ENCODE results near the gene ZC3H14. TPM values are rescaled to one million over a fixed set of nuclear protein-coding genes. Genes with fewer than 3 reads are reported as not detected.

Gene ZC3H14
- total RNA-seq, 4 donors from 2014 or later, result 88.5 to 112 (median 104) TPM

GRCh38 chr14:88546621-88547385 is 16.0 kb upstream of the ZC3H14 start:
- peak overlapping the region; percentile 21 to 60 (median 59) for H3K27ac ChIP-seq
- intact Hi-C loops (cut with DNase I), result no loop called here
- H3K27me3 ChIP-seq, result no peaks in the 10 kb centered on the region
- H3K4me1 ChIP-seq, result peaks cover 46 to 65% of the 10 kb centered on the region in 2 donors
- H3K36me3 ChIP-seq, result peaks cover 0 to 6% of the 10 kb centered on the region in 2 donors
- no peak overlapping the region for H3K4me3 ChIP-seq (replicated peaks in 1 of 3)
- TF ChIP-seq, protein P1, sequence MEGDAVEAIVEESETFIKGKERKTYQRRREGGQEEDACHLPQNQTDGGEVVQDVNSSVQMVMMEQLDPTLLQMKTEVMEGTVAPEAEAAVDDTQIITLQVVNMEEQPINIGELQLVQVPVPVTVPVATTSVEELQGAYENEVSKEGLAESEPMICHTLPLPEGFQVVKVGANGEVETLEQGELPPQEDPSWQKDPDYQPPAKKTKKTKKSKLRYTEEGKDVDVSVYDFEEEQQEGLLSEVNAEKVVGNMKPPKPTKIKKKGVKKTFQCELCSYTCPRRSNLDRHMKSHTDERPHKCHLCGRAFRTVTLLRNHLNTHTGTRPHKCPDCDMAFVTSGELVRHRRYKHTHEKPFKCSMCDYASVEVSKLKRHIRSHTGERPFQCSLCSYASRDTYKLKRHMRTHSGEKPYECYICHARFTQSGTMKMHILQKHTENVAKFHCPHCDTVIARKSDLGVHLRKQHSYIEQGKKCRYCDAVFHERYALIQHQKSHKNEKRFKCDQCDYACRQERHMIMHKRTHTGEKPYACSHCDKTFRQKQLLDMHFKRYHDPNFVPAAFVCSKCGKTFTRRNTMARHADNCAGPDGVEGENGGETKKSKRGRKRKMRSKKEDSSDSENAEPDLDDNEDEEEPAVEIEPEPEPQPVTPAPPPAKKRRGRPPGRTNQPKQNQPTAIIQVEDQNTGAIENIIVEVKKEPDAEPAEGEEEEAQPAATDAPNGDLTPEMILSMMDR (IDR thresholded peaks at IDR 0.05), result no peak
- TF ChIP-seq POLR2A (IDR thresholded peaks at IDR 0.05), result no peak
- no peak for DNase-seq
- 65 to 83% methylated on average over 4 of the region's 4 CpGs for WGBS, 2 donors
- no peaks in the 10 kb centered on the region for H3K9me3 ChIP-seq

- TF ChIP-seq, protein P1 (IDR thresholded peaks at IDR 0.05), result no peak
- TF ChIP-seq POLR2A (IDR thresholded peaks at IDR 0.05), result no peak
- WGBS, 2 donors, result 27 to 66% methylated on average over 3 of the region's 3 CpGs
- DNase-seq, result peak; percentile 74 to 86
- intact Hi-C loops (cut with DNase I), result no loop called here
- peak overlapping the region; percentile 59 to 70 (median 60) for H3K27ac ChIP-seq
- peaks cover 46 to 68% of the 10 kb centered on the region in 2 donors for H3K4me1 ChIP-seq
- H3K27me3 ChIP-seq, result no peaks in the 10 kb centered on the region
- no peaks in the 10 kb centered on the region for H3K9me3 ChIP-seq
- no peak overlapping the region for H3K4me3 ChIP-seq (replicated peaks in 1 of 3)
- H3K36me3 ChIP-seq, result peaks cover 0 to 6% of the 10 kb centered on the region in 2 donors
Observed at GRCh38 chr14:88547386-88547780, 15.5 kb upstream of the ZC3H14 start.

- Histone ChIP-seq H3K4me3 (replicated peaks in 1 of 3) (no peak overlapping the region), H3K36me3 (peaks cover 0 to 6% of the 10 kb centered on the region in 2 donors), H3K4me1 (peaks cover 33 to 49% of the 10 kb centered on the region in 2 donors), H3K27me3 (no peaks in the 10 kb centered on the region), H3K9me3 (no peaks in the 10 kb centered on the region), H3K27ac (peak overlapping the region in 1 of 3 donors; percentile 71)
- 95 to 97% methylated on average over 9 to 15 of the region's 15 CpGs for WGBS, 2 donors
- DNase-seq, result no peak
- intact Hi-C loops (cut with DNase I), result loop anchor here (10.0 kb wide), 1 partner anchor 165 kb away; the partner anchor contains the start of gene SPATA7
- TF ChIP-seq, protein P1 (IDR thresholded peaks at IDR 0.05), result no peak
- TF ChIP-seq POLR2A (IDR thresholded peaks at IDR 0.05), result no peak
Observed at GRCh38 chr14:88550078-88550477, 12.8 kb upstream of the ZC3H14 start.

DNA sequence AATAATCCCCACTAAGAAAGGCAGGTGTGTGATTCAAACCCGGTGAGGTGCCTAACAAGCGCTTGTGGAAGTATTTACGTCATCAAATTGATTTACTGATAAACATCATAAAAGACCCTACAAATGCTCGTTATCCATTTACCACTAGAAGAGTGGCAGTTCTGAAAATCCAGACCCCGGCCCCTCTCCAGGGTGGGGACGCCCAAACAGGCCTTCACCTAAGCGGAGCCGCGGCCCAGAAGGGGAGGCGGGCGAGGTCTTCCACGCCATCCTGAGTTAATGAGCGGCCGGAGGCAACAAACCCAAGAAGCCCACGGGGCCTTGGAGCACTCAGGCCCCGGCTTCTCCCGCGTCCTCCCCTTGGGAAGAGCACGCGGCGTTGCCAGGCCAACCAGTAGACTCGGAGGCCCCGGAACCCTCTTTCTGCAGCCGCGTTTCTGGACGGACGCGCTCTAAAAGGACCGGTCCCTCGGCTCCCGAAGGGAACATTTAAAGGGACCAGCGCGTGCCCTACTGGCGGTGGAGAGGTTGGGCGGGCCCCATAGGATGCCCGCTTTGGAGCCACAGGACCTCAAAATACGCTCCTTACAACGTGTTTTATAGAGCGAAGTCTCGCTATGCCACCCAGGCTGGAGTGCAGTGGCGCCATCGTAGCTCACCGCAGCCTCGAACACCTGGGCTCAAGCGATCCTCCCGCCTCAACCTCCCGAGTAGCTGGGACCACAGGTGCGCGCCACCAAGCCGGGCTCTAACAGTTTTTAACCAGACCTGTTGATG is 11.6 kb upstream of the ZC3H14 start:
- no peaks in the 10 kb centered on the region for H3K27me3 ChIP-seq
- peaks cover 27 to 44% of the 10 kb centered on the region in 2 donors for H3K4me1 ChIP-seq
- H3K9me3 ChIP-seq, result no peaks in the 10 kb centered on the region
- peaks cover 0 to 6% of the 10 kb centered on the region in 2 donors for H3K36me3 ChIP-seq
- WGBS, 2 donors, result 7% methylated on average over 33 to 41 of the region's 50 CpGs
- H3K4me3 ChIP-seq (replicated peaks in 1 of 3), result peak overlapping the region; percentile 31 to 58 (median 37)
- intact Hi-C loops (cut with DNase I), result loop anchor here (10.0 kb wide), 1 partner anchor 166 kb away; the partner anchor contains the start of gene SPATA7
- TF ChIP-seq, protein P1 (IDR thresholded peaks at IDR 0.05), result peak in 4 of 6 experiments; percentile 29 to 60 (median 36)
- TF ChIP-seq POLR2A (IDR thresholded peaks at IDR 0.05), result peak in 1 of 2 donors; percentile 47
- DNase-seq, result peak; percentile 80 to 82
- peak overlapping the region; percentile 51 to 82 (median 71) for H3K27ac ChIP-seq
